H1 (cell line): ENCODE measurements around the gene GJA5.

Source experiments
- CREB1 ChIP-seq: IDR thresholded peaks from 2 replicates; pipeline ENCODE4 v1.6.1; 2012; ENCODE audit warnings: inconsistent platforms
- CTCF ChIP-seq, 3 experiments: IDR thresholded peaks; 1 replicate in 2 of 3; 2 replicates in 1 of 3; pipeline versions ENCODE4 v1.5.1 to v1.6.1; 2011; ENCODE audit warnings: low read length in 3 of 3, mild to moderate bottlenecking in 3 of 3, inconsistent platforms in 2 of 3, low read depth in 1 of 3, moderate library complexity in 1 of 3; ENCODE audit not compliant: insufficient read depth in 1 of 3; ENCODE audit errors: control extremely low read depth in 1 of 3
- GABPA ChIP-seq: IDR thresholded peaks from 2 replicates; pipeline ENCODE4 v1.6.1; 2011; ENCODE audit warnings: mild to moderate bottlenecking, low read length, moderate library complexity, borderline replicate concordance; ENCODE audit not compliant: insufficient read depth

GRCh38 chr1:147719711-147720225, 40.6 kb downstream of the GJA5 start:
- TF ChIP-seq CTCF (IDR thresholded peaks at IDR 0.05; ENCODE audit: control extremely low read depth in 1 of 3, insufficient read depth in 1 of 3, low read depth in 1 of 3, low read length in 3 of 3): no peak
- no peak for TF ChIP-seq CREB1
- no peak for TF ChIP-seq GABPA
